Vagina (tissue), 2 donors: ENCODE results near the gene KRTDAP.

Experiments used
- CTCF ChIP-seq, 3 experiments: fragments of 450-650 bp in 2 of 3; fragments of 200-600 bp in 1 of 3; sonication (generic) in 1 of 3; IDR thresholded peaks; one replicate each; pipeline ENCODE4 v1.5.1; 2017 to 2019; ENCODE audit warnings: antibody characterized with exemption in 3 of 3, mild to moderate bottlenecking in 2 of 3, moderate library complexity in 2 of 3
- POLR2A ChIP-seq, 2 donors: fragments of 450-650 bp; IDR thresholded peaks; one replicate each; pipeline ENCODE4 v1.6.1; 2017; ENCODE audit warnings: antibody characterized with exemption in 2 of 2, mild to moderate bottlenecking in 2 of 2, moderate library complexity in 2 of 2

- TF ChIP-seq CTCF (IDR thresholded peaks at IDR 0.05) (no peak), POLR2A (IDR thresholded peaks at IDR 0.05) (no peak)
Measured at GRCh38 chr19:35507561-35507960, 17.3 kb upstream of the KRTDAP start.
